Mucosa of rectum (tissue), 2 donors: ENCODE results near the gene DUSP23.

ENCODE experiments used
- H3K27ac ChIP-seq, 2 donors: one replicate each; pipeline ENCODE4 v1.7.0; 2013; ENCODE audit warnings: inconsistent platforms in 2 of 2, low read depth in 2 of 2, low read length in 2 of 2
- H3K27me3 ChIP-seq, 2 donors: one replicate each; pipeline ENCODE4 v1.7.0; 2013; ENCODE audit warnings: low read length in 2 of 2; ENCODE audit not compliant: control insufficient read depth in 2 of 2, insufficient read depth in 2 of 2
- H3K36me3 ChIP-seq, 2 donors: one replicate each; pipeline ENCODE4 v1.7.0; 2013; ENCODE audit warnings: low read length in 2 of 2; ENCODE audit not compliant: control insufficient read depth in 2 of 2, insufficient read depth in 2 of 2
- H3K4me1 ChIP-seq, 2 donors: one replicate each; pipeline ENCODE4 v1.7.0; 2013; ENCODE audit warnings: low read length in 2 of 2, mild to moderate bottlenecking in 1 of 2; ENCODE audit not compliant: control insufficient read depth in 2 of 2, insufficient read depth in 2 of 2
- H3K4me3 ChIP-seq, 2 donors: one replicate each; pipeline ENCODE4 v1.7.0; 2013; ENCODE audit warnings: low read length in 2 of 2
- H3K9ac ChIP-seq, 2 donors: one replicate each; pipeline ENCODE4 v1.7.0; 2013; ENCODE audit warnings: low read length in 2 of 2, low read depth in 1 of 2, mild to moderate bottlenecking in 1 of 2
- H3K9me3 ChIP-seq, 2 donors: one replicate each; pipeline ENCODE4 v1.7.0; 2013; ENCODE audit warnings: low read length in 2 of 2; ENCODE audit not compliant: control insufficient read depth in 2 of 2
- donor health status: healthy.
- donor health status: Normal muscosa, but diverticular disease.

The DUSP23 gene

DNA sequence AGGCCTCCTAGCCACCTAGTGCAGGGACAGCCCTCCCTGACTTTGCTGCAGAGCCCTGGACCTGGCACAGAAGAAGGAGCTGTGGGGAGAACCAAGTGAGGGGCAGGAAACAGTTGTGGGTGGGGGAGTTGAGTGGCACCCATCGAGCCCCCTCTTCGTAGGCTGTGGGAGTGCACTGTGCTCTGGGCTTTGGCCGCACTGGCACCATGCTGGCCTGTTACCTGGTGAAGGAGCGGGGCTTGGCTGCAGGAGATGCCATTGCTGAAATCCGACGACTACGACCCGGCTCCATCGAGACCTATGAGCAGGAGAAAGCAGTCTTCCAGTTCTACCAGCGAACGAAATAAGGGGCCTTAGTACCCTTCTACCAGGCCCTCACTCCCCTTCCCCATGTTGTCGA is 1.2 kb downstream of the DUSP23 start:
- Histone ChIP-seq H3K4me3 (peak overlapping the region; percentile 71 to 81), H3K27me3 (no peaks in the 10 kb centered on the region), H3K9me3 (no peaks in the 10 kb centered on the region), H3K9ac (no peak overlapping the region), H3K4me1 (peaks cover 8 to 10% of the 10 kb centered on the region in 2 donors), H3K27ac (peak overlapping the region in 1 of 2 donors; percentile 83), H3K36me3 (no peaks in the 10 kb centered on the region)

DNA sequence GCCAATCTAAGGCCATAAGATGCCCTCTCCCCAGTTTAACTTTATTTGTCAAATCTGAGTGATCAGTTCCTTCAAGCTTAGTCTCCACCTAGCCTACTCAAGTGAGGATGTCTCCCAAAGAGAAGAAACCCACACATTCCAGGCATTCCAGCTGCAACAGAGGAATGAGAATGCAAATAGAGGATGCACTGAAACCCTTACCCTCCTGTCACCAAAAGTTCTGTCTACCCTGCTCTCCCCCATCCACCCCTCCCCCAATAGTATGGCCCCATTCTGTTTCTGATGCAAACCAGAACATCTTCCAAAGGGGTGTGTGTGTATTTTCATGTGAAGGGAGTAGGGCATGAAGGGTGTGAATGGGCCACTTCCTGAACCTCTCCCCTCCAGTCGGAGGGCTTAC is 3.0 kb downstream of the DUSP23 start:
- no peaks in the 10 kb centered on the region for H3K27me3 ChIP-seq
- no peak overlapping the region for H3K9ac ChIP-seq
- H3K4me3 ChIP-seq: no peak overlapping the region
- no peaks in the 10 kb centered on the region for H3K9me3 ChIP-seq
- no peaks in the 10 kb centered on the region for H3K36me3 ChIP-seq
- peaks cover 8 to 10% of the 10 kb centered on the region in 2 donors for H3K4me1 ChIP-seq
- no peak overlapping the region for H3K27ac ChIP-seq

DNA sequence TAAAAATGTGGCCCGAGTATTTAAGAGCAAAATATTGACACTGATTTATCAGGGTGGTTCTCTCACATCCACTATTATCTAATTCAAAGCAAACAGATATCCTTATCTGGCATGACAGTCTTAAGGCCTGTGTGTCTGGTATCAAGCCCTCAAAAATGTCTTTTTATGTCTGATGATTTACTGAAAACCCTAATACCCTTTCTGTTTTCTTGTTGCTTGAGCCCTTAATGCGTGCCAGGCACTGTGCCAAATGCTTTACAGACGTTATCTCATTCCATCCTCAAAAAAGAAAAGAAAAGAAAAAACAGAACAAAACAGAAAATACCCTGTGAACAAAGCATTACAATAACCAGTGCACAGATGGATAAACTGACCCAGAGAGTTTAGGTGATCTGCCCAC is 5.7 kb downstream of the DUSP23 start:
- Histone ChIP-seq H3K4me1 (peaks cover 5 to 6% of the 10 kb centered on the region in 2 donors), H3K36me3 (no peaks in the 10 kb centered on the region), H3K9me3 (no peaks in the 10 kb centered on the region), H3K27me3 (no peaks in the 10 kb centered on the region), H3K4me3 (no peak overlapping the region), H3K9ac (no peak overlapping the region), H3K27ac (no peak overlapping the region)

DNA sequence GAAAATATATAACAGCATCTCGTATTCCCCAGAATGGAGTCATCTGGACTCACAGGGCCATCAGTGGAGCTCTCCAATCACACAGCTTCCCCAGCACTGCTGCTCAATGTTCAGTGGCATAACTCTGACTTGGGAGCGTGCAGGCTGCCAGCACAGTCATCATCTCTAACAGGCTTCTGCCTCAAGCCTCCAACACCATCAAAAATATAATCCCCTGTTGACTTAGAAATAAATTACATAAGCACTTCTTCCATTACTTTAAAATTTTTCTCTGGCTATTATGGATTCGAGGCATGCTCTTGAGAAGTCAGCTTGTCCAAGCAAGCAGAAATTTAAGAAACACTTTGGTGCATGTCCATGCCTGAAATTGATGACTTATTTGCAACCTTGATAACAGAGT is 6.2 kb downstream of the DUSP23 start:
- Histone ChIP-seq H3K9me3 (no peaks in the 10 kb centered on the region), H3K4me1 (peaks cover under 1 to 1% of the 10 kb centered on the region in 2 donors), H3K27ac (no peak overlapping the region), H3K27me3 (no peaks in the 10 kb centered on the region), H3K9ac (no peak overlapping the region), H3K4me3 (no peak overlapping the region), H3K36me3 (no peaks in the 10 kb centered on the region)

DNA sequence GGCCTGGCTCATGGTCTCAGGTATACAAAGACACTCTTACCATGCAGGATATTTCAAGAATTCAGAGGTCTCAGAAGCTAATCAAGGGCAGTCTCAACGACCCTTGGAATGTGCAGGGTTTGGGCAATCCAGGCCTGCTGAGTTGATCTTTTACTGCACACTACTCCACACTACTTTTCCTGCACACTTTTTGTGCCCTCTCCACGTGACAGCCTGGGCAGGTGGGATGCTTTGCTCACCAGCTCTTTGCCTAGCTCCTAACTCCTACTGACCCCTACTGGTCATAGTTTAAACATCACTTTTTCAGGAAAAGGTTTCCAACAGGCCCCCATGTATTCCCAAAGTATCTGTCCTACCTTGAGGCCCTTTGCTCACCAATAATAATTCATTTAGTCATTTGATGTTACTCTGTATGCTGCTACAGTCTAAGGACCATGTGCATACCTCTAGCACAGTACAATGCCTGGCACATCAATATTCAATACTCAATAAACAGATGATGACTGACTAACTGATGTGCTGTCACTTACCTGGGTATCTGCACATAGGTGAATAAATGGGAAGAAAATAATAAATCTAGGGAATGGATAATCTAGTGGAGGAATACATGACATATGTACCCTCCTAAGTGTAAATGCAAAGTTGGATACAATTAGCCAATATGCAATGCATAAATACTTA is 9.6 kb downstream of the DUSP23 start:
- no peaks in the 10 kb centered on the region for H3K36me3 ChIP-seq
- no peaks in the 10 kb centered on the region for H3K9me3 ChIP-seq
- no peaks in the 10 kb centered on the region for H3K4me1 ChIP-seq
- no peak overlapping the region for H3K27ac ChIP-seq
- H3K4me3 ChIP-seq: no peak overlapping the region
- no peak overlapping the region for H3K9ac ChIP-seq
- peaks cover under 1 to 7% of the 10 kb centered on the region in 2 donors for H3K27me3 ChIP-seq

DNA sequence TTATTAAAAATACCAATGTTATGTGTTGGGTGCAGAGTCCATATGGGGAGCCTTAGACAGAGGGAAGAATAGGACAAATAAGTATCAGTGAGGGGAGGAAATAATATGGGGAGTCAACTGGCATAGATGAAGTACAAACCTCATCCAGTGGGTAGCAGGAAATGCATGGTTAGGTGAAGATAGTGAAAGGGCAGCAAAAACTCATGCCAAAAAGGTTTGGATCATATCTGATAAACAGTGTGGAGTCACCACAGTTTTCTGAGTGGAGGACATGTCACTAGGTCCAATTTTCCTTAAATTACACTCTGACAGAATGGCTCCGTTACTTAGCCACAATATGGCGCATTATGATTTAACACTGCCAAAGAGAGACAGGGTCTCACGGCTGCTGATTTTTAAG is 10.3 kb downstream of the DUSP23 start:
- Histone ChIP-seq H3K9ac (no peak overlapping the region), H3K27me3 (peaks cover 6 to 7% of the 10 kb centered on the region in 2 donors), H3K4me3 (no peak overlapping the region), H3K9me3 (no peaks in the 10 kb centered on the region), H3K36me3 (no peaks in the 10 kb centered on the region), H3K4me1 (no peaks in the 10 kb centered on the region), H3K27ac (no peak overlapping the region)

DNA sequence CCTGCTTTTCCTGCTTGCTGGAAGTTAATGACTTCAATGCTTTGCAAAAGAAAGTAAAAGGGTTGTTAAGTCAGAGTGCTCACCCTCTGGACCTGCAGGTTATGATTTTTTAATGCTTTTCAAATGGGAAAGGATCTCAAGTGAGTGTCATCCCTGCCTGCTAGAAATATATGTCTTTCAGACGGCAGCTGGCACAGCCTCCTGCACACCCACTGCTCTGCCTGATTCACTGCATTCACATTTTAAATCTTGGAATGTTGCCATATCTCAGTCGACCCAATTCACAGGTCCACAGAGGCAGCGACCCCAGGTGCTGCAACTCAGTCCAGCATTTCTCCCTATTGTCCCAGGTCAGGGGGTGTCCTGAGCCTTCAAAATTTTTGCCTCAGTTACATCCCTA is 10.7 kb downstream of the DUSP23 start:
- no peak overlapping the region for H3K4me3 ChIP-seq
- H3K27ac ChIP-seq: no peak overlapping the region
- peaks cover 6 to 7% of the 10 kb centered on the region in 2 donors for H3K27me3 ChIP-seq
- no peaks in the 10 kb centered on the region for H3K4me1 ChIP-seq
- H3K9ac ChIP-seq: no peak overlapping the region
- H3K36me3 ChIP-seq: no peaks in the 10 kb centered on the region
- H3K9me3 ChIP-seq: no peaks in the 10 kb centered on the region

DNA sequence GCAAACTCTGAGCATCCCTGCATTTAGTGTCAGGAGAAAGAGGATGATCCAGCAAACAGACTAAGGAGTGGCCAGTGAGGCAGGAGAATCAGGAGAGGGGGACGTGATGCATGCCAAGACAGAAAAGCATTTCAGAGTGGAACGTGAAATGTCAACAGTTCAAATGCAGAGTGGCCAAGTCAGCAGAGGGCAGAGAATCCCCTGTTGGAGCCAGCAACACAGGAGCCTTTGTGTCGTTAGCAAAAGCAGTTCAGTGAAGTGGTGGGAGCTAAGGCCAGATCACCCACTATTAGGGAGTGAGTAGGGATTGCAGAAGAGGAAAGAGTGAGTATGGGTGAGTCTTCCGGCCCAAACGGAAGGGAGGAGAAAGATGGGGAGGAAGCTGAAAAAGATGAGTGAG is 14.8 kb downstream of the DUSP23 start:
- H3K36me3 ChIP-seq: no peaks in the 10 kb centered on the region
- H3K4me3 ChIP-seq: no peak overlapping the region
- H3K27me3 ChIP-seq: peaks cover 7 to 9% of the 10 kb centered on the region in 2 donors
- H3K9ac ChIP-seq: no peak overlapping the region
- peaks cover 0 to 2% of the 10 kb centered on the region in 2 donors for H3K4me1 ChIP-seq
- H3K9me3 ChIP-seq: no peaks in the 10 kb centered on the region
- no peak overlapping the region for H3K27ac ChIP-seq

DNA sequence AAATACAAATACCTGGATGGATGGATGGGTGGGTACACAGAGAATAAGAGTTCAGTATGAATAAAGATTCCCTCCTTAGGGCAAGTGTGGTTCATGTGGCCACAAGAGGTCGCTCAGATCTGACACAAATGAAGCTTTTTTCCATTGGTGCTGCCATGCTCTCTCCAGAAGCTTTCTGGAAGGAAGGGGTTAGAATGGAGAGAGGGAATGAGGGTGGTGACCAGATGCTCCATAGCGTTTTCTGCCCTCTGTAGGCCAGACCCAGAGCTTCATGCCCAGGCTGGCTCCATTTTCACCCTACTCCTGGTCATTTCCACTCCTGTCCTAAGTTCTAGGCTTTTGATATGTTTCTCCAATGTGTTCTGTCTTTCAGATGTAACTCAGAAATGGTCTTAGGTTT is 18.1 kb downstream of the DUSP23 start:
- Histone ChIP-seq H3K36me3 (no peaks in the 10 kb centered on the region), H3K27ac (no peak overlapping the region), H3K4me1 (peaks cover 0 to 2% of the 10 kb centered on the region in 2 donors), H3K4me3 (no peak overlapping the region), H3K9me3 (no peaks in the 10 kb centered on the region), H3K9ac (no peak overlapping the region), H3K27me3 (peaks cover under 1 to 15% of the 10 kb centered on the region in 2 donors)

DNA sequence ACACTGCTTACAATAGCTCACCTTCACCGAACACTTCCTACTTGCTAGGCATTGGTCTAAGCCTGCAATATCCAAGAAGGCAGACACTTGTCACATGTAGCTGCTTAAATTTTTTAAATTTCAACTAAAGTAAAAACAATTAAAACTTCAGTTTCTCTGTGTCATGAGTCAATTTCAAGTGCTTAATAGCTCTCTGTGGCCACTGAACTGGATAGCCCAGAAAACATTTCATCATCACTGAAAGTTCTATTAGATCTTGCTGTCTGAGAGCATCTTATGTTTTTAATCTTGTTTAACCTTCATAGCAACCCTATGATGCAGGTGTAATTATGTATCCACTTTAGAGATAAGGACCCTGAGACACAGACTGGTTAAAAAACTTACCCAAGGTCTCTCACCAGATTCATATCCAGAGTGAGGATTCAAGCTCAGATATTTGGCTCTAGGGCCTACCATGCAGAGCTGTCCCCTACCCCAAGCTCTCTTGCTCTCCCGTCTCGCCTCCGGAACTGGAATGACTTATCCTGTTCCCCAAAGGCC is 18.8 kb downstream of the DUSP23 start:
- peaks cover 0 to 2% of the 10 kb centered on the region in 2 donors for H3K4me1 ChIP-seq

More for the DNA sequence above, 18.8 kb downstream of the DUSP23 start:
- Histone ChIP-seq H3K27me3 (peaks cover 0 to 17% of the 10 kb centered on the region in 2 donors), H3K36me3 (no peaks in the 10 kb centered on the region), H3K27ac (no peak overlapping the region), H3K4me3 (no peak overlapping the region), H3K9me3 (no peaks in the 10 kb centered on the region), H3K9ac (no peak overlapping the region)
